IMR-90 (cell line): Measurements from ENCODE around the gene MAS1. TPM values are rescaled to one million over a fixed set of nuclear protein-coding genes. Genes with fewer than 3 reads are reported as not detected.

Experiments used
- ATAC-seq: fragments of 200-7000 bp; cut with Tn5 transposase; 2 replicates; pipeline ENCODE4 v1.9.1; 2020; ENCODE audit warnings: low read depth, mild to moderate bottlenecking, moderate library complexity
- BruUV-seq: library from RNA; stranded (reverse); fragments of 400-500 nt; replicated peaks from 2 replicates; lab custom pipeline; 2021; lab: Mats Ljungman, UMichigan
- CTCF ChIA-PET: fragments of 300-600 bp; formaldehyde crosslinking; extraction: SDS; loops from one replicate; lab custom pipeline; 2021; ENCODE audit warnings: antibody characterized with exemption; lab: Yijun Ruan, JAX
- POLR2A ChIA-PET: fragments of 300-600 bp; sonication (Branson Sonifier 250); formaldehyde crosslinking; loops from one replicate; lab custom pipeline; 2022; ENCODE audit warnings: antibody characterized with exemption; ENCODE audit not compliant: unreplicated experiment; lab: Charles Lee
- DNase-seq: peaks from one replicate; pipeline ENCODE4 v3.0.0; 2013
- H2AFZ ChIP-seq: replicated peaks from 2 replicates; pipeline ENCODE3; 2013; ENCODE audit warnings: low read length, mild to moderate bottlenecking; ENCODE audit not compliant: poor library complexity
- H2AK5ac ChIP-seq: 2 replicates; pipeline ENCODE4 v1.6.1; 2013; ENCODE audit warnings: low read depth, low read length, inconsistent platforms
- H2AK9ac ChIP-seq: replicated peaks from 2 replicates; pipeline ENCODE3; 2013; ENCODE audit warnings: mild to moderate bottlenecking, low read depth, low read length, moderate library complexity; ENCODE audit not compliant: poor library complexity
- H2BK120ac ChIP-seq: 2 replicates; pipeline ENCODE4 v1.6.1; 2013; ENCODE audit warnings: low read depth, low read length, inconsistent platforms
- H2BK15ac ChIP-seq: 3 replicates; pipeline ENCODE4 v1.6.1; 2013; ENCODE audit warnings: low read depth, low read length, inconsistent platforms
- H2BK20ac ChIP-seq: 2 replicates; pipeline ENCODE4 v1.6.1; 2013; ENCODE audit warnings: low read depth, mild to moderate bottlenecking, inconsistent platforms, low read length, moderate library complexity
- H2BK5ac ChIP-seq: 2 replicates; pipeline ENCODE4 v1.6.1; 2013; ENCODE audit warnings: mild to moderate bottlenecking, low read depth, low read length, inconsistent platforms; ENCODE audit not compliant: poor library complexity, severe bottlenecking
- H3K14ac ChIP-seq: replicated peaks from 2 replicates; pipeline ENCODE4 v1.6.1; 2013; ENCODE audit warnings: low read depth, low read length, inconsistent platforms
- H3K18ac ChIP-seq: 2 replicates; pipeline ENCODE4 v1.6.1; 2013; ENCODE audit warnings: low read depth, low read length, control low read depth
- H3K23ac ChIP-seq: 2 replicates; pipeline ENCODE4 v1.6.1; 2013; ENCODE audit warnings: low read depth, low read length, inconsistent platforms
- H3K27ac ChIP-seq: 2 replicates; pipeline ENCODE4 v1.5.1; 2013; ENCODE audit warnings: mild to moderate bottlenecking, control low read depth, low read length; ENCODE audit not compliant: insufficient read depth
- H3K27me3 ChIP-seq: 2 replicates; pipeline ENCODE4 v1.6.1; 2013; ENCODE audit warnings: low read length; ENCODE audit not compliant: control insufficient read depth, insufficient read depth
- H3K36me3 ChIP-seq: 2 replicates; pipeline ENCODE4 v1.6.1; 2013; ENCODE audit warnings: low read length, mixed read lengths; ENCODE audit not compliant: control insufficient read depth, insufficient read depth
- H3K4ac ChIP-seq: 2 replicates; pipeline ENCODE4 v1.6.1; 2013; ENCODE audit warnings: low read depth, low read length, inconsistent platforms
- H3K4me1 ChIP-seq: 2 replicates; pipeline ENCODE4 v1.6.1; 2013; ENCODE audit warnings: low read length, mixed read lengths; ENCODE audit not compliant: control insufficient read depth, insufficient read depth
- H3K4me2 ChIP-seq: 2 replicates; pipeline ENCODE4 v1.6.1; 2013; ENCODE audit warnings: low read depth, mild to moderate bottlenecking, control low read depth, low read length, moderate library complexity
- H3K4me3 ChIP-seq: 2 replicates; pipeline ENCODE4 v1.5.1; 2013; ENCODE audit warnings: low read depth, mild to moderate bottlenecking, control low read depth, low read length, moderate library complexity; ENCODE audit not compliant: insufficient read depth
- H3K56ac ChIP-seq: 2 replicates; pipeline ENCODE4 v1.6.1; 2013; ENCODE audit warnings: low read length, inconsistent platforms; ENCODE audit not compliant: insufficient read depth; ENCODE audit errors: extremely low read depth
- H3K79me1 ChIP-seq, 2 experiments: 2 replicates each; pipeline ENCODE4 v1.6.1; 2013; ENCODE audit warnings: low read length in 2 of 2, inconsistent platforms in 1 of 2, low read depth in 1 of 2
- H3K9ac ChIP-seq: 2 replicates; pipeline ENCODE4 v1.6.1; 2013; ENCODE audit warnings: low read depth, low read length, control low read depth
- H3K9me1 ChIP-seq: 2 replicates; pipeline ENCODE4 v1.6.1; 2013; ENCODE audit warnings: low read length, inconsistent platforms; ENCODE audit not compliant: insufficient read depth
- H3K9me3 ChIP-seq: 2 replicates; pipeline ENCODE4 v1.6.1; 2013; ENCODE audit warnings: low read length; ENCODE audit not compliant: control insufficient read depth, insufficient read depth
- H4K20me1 ChIP-seq: 2 replicates; pipeline ENCODE4 v1.6.1; 2013; ENCODE audit warnings: low read length, inconsistent platforms; ENCODE audit not compliant: insufficient read depth
- H4K5ac ChIP-seq: 2 replicates; pipeline ENCODE4 v1.6.1; 2013; ENCODE audit warnings: mild to moderate bottlenecking, low read depth, low read length, control low read depth
- H4K8ac ChIP-seq, 2 experiments: 2 replicates each; pipeline ENCODE4 v1.6.1; 2013; ENCODE audit warnings: low read depth in 2 of 2, low read length in 2 of 2, control low read depth in 1 of 2, inconsistent platforms in 1 of 2
- H4K91ac ChIP-seq: 2 replicates; pipeline ENCODE4 v1.6.1; 2013; ENCODE audit warnings: low read depth, low read length, inconsistent platforms; ENCODE audit not compliant: insufficient read depth
- BHLHE40 ChIP-seq: fragments of 150-350 bp; IDR thresholded peaks from 2 replicates; pipeline ENCODE4 v1.6.1; 2016; ENCODE audit warnings: mild to moderate bottlenecking, low read depth, low read length
- CEBPB ChIP-seq: IDR thresholded peaks from 2 replicates; pipeline ENCODE4 v1.6.1; 2012; ENCODE audit warnings: low read depth, low read length, improper control_type of control experiment
- CHD1 ChIP-seq: IDR thresholded peaks from 2 replicates; pipeline ENCODE4 v1.6.1; 2012; ENCODE audit warnings: low read depth, low read length, improper control_type of control experiment
- ELK1 ChIP-seq: fragments of 150-350 bp; IDR thresholded peaks from 2 replicates; pipeline ENCODE4 v1.6.1; 2016; ENCODE audit warnings: low read depth, mild to moderate bottlenecking, low read length, moderate library complexity, borderline replicate concordance
- FOS ChIP-seq: fragments of 150-350 bp; IDR thresholded peaks from 2 replicates; pipeline ENCODE4 v1.6.1; 2016; ENCODE audit warnings: low read depth, low read length
- MAFK ChIP-seq: IDR thresholded peaks from 2 replicates; pipeline ENCODE4 v1.6.1; 2012; ENCODE audit warnings: low read depth, low read length, improper control_type of control experiment
- MAZ ChIP-seq: IDR thresholded peaks from 2 replicates; pipeline ENCODE4 v1.6.1; 2012; ENCODE audit warnings: low read depth, mild to moderate bottlenecking, low read length, improper control_type of control experiment, moderate library complexity, borderline replicate concordance
- MXI1 ChIP-seq: IDR thresholded peaks from 2 replicates; pipeline ENCODE4 v1.6.1; 2012; ENCODE audit warnings: low read depth, mild to moderate bottlenecking, low read length, moderate library complexity, borderline replicate concordance
- NFE2L2 ChIP-seq: fragments of 150-350 bp; IDR thresholded peaks from 2 replicates; pipeline ENCODE4 v1.6.1; 2016; ENCODE audit warnings: low read depth, mild to moderate bottlenecking, low read length
- POLR2A ChIP-seq: IDR thresholded peaks from 2 replicates; pipeline ENCODE4 v1.6.1; 2012; ENCODE audit warnings: mild to moderate bottlenecking, low read depth, low read length
- RAD21 ChIP-seq: IDR thresholded peaks from 2 replicates; pipeline ENCODE4 v1.6.1; 2012; ENCODE audit warnings: low read length, improper control_type of control experiment
- RCOR1 ChIP-seq: IDR thresholded peaks from 2 replicates; pipeline ENCODE4 v1.6.1; 2012; ENCODE audit warnings: mild to moderate bottlenecking, low read length, improper control_type of control experiment; ENCODE audit not compliant: insufficient replicate concordance
- RFX5 ChIP-seq: IDR thresholded peaks from 2 replicates; pipeline ENCODE4 v1.8.0; 2012; ENCODE audit warnings: low read depth, mild to moderate bottlenecking, low read length, moderate library complexity
- SMC3 ChIP-seq: fragments of 150-350 bp; IDR thresholded peaks from 2 replicates; pipeline ENCODE4 v1.6.1; 2016; ENCODE audit warnings: low read depth, mild to moderate bottlenecking, antibody characterized with exemption, low read length, moderate library complexity
- WGBS, 2 experiments: methylation state at CpG; one replicate each; pipeline versions ENCODE4 v1.1.5 to v1.1.7; 2013; ENCODE audit warnings: missing lambda C conversion rate in 2 of 2; ENCODE audit not compliant: insufficient read length in 1 of 2; ENCODE audit errors: extremely low coverage in 2 of 2; 5-methylcytosine and 5-hydroxymethylcytosine counted together
- dilution Hi-C: fragments of 300-500 bp; cut with HindIII; formaldehyde crosslinking; loops from one replicate; pipeline ENCODE4 v1.14.3; 2018; ENCODE audit warnings: low sequenced_read_pairs; ENCODE audit not compliant: unreplicated experiment
- in situ Hi-C: fragments of 300-500 bp; cut with MboI; formaldehyde crosslinking; loops from 3 replicates; pipeline ENCODE4 v1.14.3; 2019; ENCODE audit warnings: low sequenced_read_pairs, inconsistent platforms, mixed read lengths
- intact Hi-C: fragments of 100-400 bp; cut with micrococcal nuclease; formaldehyde crosslinking; loops from 2 replicates; pipeline ENCODE4 v1.10.0; 2022
- polyA plus RNA-seq, 3 experiments: library from polyadenylated mRNA; depleted of rRNA; stranded (reverse); fragments of >200 nt; gene quantifications; 2 replicates each; pipeline ENCODE4 v1.2.3, GENCODE V29; 2012; ENCODE audit warnings: low replicate concordance in 1 of 3
- total RNA-seq: library from RNA; depleted of rRNA; stranded (reverse); fragments of >200 nt; gene quantifications from 2 replicates; pipeline ENCODE4 v1.2.3, GENCODE V29; 2012
- TF ChIP-seq, protein P1 (sequence below): fragments of 150-350 bp; IDR thresholded peaks from 2 replicates; pipeline ENCODE4 v1.6.1; 2017; ENCODE audit warnings: mild to moderate bottlenecking, antibody characterized with exemption, low read length, low read depth
- TF ChIP-seq, protein P2 (sequence below): conservative IDR thresholded peaks from 2 replicates; pipeline ENCODE4 v1.5.1; 2012; ENCODE audit warnings: mild to moderate bottlenecking, low read depth, low read length, improper control_type of control experiment

Gene MAS1
- total and polyA plus RNA-seq, 2 of the 4 experiments (the other 2 are of a cell fraction) = under 0.01 TPM; not detected in 1

DNA sequence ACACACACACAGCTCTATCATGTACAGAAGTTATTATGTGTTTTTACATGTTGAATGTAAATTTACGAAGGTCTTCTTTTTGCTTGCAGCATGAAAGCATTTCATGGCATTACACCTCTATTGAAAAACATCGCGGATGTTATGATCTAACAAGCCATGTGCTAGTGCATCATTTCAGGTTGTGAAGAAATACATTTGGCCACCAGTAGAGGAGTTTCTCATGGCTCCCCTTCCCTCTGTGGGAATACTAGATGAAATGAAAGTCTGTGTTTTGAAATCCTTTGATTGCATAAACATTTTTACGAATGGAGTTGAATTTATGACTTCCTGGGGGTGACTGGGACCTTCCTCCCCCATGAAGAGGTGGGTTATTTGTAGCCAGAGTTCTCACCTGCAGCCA, 17.7 kb downstream of the MAS1 start:
- ChIA-PET CTCF (no interaction called here), POLR2A (no interaction called here)
- Histone ChIP-seq H4K8ac (no peak overlapping the region), H3K4me3 (no peak overlapping the region), H3K23ac (no peak overlapping the region), H2BK15ac (no peak overlapping the region), H3K9me1 (no peaks in the 10 kb centered on the region), H3K36me3 (no peaks in the 10 kb centered on the region), H2AK5ac (no peak overlapping the region), H3K27ac (no peak overlapping the region), H4K5ac (no peak overlapping the region), H3K18ac (no peak overlapping the region), H3K4me2 (0 out of 2 replicates have a peak overlapping the region, but pooled peaks have one; percentile 27), H3K4me1 (no peaks in the 10 kb centered on the region; the same call in 1 of the 2 replicates), H2BK5ac (no peak overlapping the region), H2BK20ac (no peak overlapping the region), H3K9me3 (no peaks in the 10 kb centered on the region; the same call in 1 of the 2 replicates), H2AFZ (no peak overlapping the region), H4K20me1 (no peaks in the 10 kb centered on the region), H3K27me3 (peaks cover 33% of the 10 kb centered on the region), H2AK9ac (no peak overlapping the region), H3K4ac (no peak overlapping the region), H3K79me1 (no peaks in the 10 kb centered on the region), H2BK120ac (no peak overlapping the region), H3K56ac (no peak overlapping the region), H3K14ac (no peak overlapping the region), H4K91ac (no peak overlapping the region), H3K9ac (no peak overlapping the region)
- intact Hi-C loops = no loop called here
- no CpG with 5 or more reads among the region's 4 CpGs for WGBS, 2 experiments
- TF ChIP-seq RFX5 = no peak
- no peak for TF ChIP-seq BHLHE40
- TF ChIP-seq MXI1 = no peak
- TF ChIP-seq SMC3 = no peak
- TF ChIP-seq CHD1 = no peak
- TF ChIP-seq CEBPB = no peak
- TF ChIP-seq, protein P1, sequence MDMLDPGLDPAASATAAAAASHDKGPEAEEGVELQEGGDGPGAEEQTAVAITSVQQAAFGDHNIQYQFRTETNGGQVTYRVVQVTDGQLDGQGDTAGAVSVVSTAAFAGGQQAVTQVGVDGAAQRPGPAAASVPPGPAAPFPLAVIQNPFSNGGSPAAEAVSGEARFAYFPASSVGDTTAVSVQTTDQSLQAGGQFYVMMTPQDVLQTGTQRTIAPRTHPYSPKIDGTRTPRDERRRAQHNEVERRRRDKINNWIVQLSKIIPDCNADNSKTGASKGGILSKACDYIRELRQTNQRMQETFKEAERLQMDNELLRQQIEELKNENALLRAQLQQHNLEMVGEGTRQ = no peak
- TF ChIP-seq MAFK = no peak
- TF ChIP-seq FOS = no peak
- TF ChIP-seq NFE2L2 = no peak
- TF ChIP-seq, protein P2, sequence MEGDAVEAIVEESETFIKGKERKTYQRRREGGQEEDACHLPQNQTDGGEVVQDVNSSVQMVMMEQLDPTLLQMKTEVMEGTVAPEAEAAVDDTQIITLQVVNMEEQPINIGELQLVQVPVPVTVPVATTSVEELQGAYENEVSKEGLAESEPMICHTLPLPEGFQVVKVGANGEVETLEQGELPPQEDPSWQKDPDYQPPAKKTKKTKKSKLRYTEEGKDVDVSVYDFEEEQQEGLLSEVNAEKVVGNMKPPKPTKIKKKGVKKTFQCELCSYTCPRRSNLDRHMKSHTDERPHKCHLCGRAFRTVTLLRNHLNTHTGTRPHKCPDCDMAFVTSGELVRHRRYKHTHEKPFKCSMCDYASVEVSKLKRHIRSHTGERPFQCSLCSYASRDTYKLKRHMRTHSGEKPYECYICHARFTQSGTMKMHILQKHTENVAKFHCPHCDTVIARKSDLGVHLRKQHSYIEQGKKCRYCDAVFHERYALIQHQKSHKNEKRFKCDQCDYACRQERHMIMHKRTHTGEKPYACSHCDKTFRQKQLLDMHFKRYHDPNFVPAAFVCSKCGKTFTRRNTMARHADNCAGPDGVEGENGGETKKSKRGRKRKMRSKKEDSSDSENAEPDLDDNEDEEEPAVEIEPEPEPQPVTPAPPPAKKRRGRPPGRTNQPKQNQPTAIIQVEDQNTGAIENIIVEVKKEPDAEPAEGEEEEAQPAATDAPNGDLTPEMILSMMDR = no peak
- no peak for TF ChIP-seq ELK1
- TF ChIP-seq MAZ = no peak
- no peak for TF ChIP-seq RCOR1
- TF ChIP-seq POLR2A = no peak
- TF ChIP-seq RAD21 = no peak
- ATAC-seq (no peak), DNase-seq (peak; percentile 19)
- in situ Hi-C loops = no loop called here
- BruUV-seq = no TSS peak
- dilution Hi-C loops = no loop called here
